GM20431 (cell line): Measurements from ENCODE around the gene KCNT1.

Experiments used
- in situ Hi-C: fragments of 300-500 bp; cut with MseI, MboI; formaldehyde crosslinking; loops from one replicate; pipeline ENCODE4 v1.15.0; 2020; ENCODE audit warnings: low sequenced_read_pairs; ENCODE audit not compliant: unreplicated experiment

KCNT1 gene

DNA sequence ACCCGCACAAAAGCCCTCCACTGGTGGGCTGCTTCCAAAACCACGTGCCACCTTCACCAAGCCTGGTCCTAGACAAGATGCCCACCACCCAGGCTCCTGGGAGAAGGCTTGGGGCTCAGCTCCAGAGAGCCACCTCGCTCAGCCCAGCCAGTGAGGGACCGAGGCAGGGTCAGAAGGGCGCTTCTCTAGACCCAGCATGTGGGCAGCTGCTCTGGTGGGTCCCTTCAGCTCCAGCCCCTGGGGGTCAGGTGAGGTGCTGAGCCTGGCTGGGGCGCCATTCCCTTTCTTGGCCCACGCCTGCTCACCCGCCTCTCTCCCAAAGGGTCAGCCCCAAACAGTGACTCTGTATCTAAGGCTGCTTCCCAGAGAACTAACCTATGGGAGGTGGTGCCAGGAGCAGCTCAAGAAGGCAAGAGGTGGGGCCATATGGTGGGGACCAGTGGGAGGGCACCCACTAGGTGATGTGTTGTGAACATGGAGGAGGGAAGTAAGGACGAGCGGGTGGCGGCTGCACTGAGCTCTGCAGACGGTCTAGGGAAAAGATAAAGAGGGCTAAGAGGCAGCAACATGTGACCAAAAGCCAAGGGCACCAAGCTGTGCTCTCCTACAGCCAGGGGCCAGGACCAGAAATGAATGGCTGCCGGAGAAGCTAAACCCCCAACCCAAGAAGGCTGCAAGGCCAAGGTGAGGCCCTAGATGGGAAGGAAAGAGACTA lies 126.0 kb downstream of the KCNT1 start:
- in situ Hi-C loops, result no loop called here

- in situ Hi-C loops, result no loop called here
Observed at GRCh38 chr9:135828656-135829055, 126.7 kb downstream of the KCNT1 start.

- in situ Hi-C loops, result no loop called here
Observed at GRCh38 chr9:135830496-135830895, 128.5 kb downstream of the KCNT1 start.

- in situ Hi-C loops, result no loop called here
Observed at GRCh38 chr9:135833864-135834263, 131.9 kb downstream of the KCNT1 start.

- in situ Hi-C loops, result no loop called here
Observed at GRCh38 chr9:135835131-135835530, 133.1 kb downstream of the KCNT1 start.

DNA sequence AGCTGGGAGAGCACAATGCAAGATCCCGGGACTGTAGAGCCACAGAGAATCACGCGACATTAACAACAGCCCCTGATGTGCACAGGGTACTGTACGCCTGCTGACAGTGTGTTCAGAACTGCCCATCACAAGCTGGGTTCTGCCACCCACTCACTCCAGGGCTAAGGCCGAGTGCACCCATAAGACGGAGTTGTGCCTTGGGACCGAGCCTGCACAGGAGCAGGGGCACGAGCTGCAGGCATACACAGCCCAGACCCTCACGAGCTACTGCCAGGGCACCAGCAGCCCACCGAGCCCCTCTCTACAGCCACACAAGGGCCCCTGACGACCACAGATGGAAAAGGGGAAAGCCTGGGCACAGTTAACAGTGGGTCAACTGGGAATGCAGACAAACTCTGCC lies 137.5 kb downstream of the KCNT1 start:
- in situ Hi-C loops, result no loop called here

DNA sequence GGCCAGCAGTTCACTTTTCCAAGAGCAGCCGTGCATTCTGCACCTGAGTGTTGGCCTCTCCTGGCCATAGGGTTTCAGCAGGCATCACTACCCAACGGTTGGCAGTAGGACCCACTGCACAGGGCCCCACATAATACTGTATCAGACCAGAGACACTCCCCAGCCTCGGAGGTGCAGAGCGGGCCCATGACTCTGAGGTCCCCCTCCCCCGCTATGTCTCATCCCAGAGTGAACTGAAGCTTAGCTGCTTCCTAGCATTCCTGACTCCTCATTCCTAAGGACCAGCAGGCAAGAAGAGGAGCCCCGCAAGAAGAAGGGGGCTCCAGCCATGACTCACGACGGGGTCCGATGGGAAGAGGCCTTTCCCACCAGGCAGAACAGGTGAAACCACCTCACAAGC lies 138.1 kb downstream of the KCNT1 start:
- in situ Hi-C loops, result no loop called here

DNA sequence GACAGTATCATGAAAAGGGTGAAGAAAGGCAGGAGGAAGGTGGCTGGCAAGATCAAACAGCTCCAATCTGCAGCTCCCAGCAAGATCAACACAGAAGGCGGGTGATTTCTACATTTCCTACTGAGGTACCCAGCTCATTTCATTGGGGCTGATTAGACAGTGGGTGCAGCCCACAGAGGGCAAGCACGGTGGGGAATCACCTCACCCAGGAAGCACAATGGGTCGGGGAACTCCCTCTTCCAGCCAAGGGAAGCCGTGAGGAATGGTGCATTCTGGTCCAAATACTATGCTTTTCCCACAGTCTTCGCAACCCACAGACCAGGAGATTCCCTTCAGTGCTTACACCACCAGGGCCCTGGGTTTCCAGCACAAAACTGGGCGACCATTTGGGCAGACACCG lies 138.6 kb downstream of the KCNT1 start:
- in situ Hi-C loops, result no loop called here
